ENCODE data around the gene COL15A1.

Gene COL15A1

GRCh38 chr9:98917746-98918487 is 25.8 kb upstream of the COL15A1 start:
- FAIRE-seq, result no peak

GRCh38 chr9:98921732-98922131 is 22.0 kb upstream of the COL15A1 start:
- no peak for FAIRE-seq

- FAIRE-seq, result no peak
Measured at GRCh38 chr9:98922721-98923435, 20.8 kb upstream of the COL15A1 start.

DNA sequence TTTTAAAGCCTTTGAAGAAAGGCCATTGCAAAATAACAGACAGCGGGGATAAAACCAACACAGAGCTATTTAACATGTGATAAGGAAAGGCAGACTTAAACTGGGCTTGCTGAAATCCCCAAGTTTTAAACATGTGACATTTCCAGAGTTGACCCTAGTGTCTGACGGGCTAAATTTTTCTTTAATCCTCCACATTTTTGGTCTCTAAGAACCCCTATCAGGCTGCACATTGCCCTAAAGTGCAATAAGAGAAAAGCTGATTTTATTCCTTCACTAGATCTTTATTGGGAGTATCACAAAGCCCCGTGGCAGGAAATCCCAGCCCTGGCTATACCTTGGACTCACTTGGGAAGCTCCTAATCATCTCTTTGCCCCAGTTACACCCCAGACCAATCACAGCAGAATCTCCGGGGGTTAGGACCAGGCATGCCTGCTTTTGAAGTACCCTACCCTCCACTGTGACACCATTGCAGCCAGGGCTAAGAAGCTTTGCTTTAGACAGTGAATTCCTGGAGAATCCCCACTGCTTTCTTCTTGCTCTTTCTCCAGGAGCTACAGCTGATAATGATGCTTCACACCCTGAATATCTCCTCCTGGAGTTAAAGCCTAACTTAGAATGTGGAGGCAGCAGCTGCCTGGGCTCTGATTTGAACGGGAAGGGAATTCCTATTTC is 20.1 kb upstream of the COL15A1 start:
- no peak for FAIRE-seq

- FAIRE-seq, result no peak
Measured at GRCh38 chr9:98924946-98925820, 18.5 kb upstream of the COL15A1 start.

DNA sequence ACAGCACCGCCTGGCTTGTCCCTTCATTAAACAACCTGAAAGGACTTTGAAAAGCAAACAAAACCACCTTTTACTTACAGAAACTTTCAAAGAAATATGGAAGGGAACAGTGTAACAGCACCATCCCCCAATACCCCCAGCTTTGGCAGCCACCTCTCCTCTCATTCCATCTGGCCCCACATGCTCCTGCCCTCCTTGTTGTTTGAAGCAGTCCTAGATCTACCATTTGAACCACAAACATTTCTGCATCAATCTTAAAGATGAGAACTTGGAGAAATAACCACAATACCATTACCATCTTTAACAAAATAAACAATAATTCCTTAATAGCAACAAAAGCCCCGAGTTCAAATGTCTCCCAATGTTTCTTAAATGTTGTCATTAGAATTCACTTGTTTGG is 17.8 kb upstream of the COL15A1 start:
- no peak for FAIRE-seq

DNA sequence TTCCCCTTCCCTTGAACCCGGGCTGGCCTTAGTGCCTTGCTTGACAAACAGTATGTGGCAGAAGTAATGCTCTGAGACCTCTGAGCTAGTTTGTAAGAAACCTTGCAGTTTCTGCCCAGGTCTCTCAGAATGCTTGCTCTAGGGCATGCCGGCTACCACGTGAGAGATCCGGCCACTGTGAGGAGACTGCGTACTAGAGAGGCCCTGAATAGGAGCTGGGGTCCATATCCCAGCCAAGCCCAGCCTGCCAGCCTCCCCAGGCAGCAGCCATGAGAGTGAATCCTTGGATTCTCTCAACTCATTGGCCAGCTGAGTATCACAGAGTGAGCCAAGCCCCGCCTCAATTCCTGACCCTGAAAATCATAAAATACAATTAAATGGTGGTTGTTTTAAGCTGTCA is 16.0 kb upstream of the COL15A1 start:
- FAIRE-seq, result no peak

DNA sequence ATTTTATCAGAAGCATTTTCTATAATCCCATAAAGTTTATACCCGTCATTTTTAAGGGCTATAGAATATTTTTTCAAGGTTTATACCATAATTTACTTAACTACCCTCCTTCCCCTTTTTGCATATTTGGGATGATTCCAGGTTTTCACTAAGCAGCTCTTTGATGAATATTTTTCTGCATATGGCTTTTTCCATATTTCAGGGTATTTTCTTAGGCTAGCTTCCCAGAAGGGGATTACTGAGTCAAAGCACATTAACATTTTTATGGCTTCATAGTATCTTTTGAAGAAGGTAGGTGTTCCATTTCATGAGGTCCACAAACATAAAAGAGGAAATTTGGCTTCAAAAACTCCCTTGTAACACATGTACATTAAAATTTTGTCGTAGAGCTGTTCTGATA is 14.6 kb upstream of the COL15A1 start:
- FAIRE-seq, result no peak

DNA sequence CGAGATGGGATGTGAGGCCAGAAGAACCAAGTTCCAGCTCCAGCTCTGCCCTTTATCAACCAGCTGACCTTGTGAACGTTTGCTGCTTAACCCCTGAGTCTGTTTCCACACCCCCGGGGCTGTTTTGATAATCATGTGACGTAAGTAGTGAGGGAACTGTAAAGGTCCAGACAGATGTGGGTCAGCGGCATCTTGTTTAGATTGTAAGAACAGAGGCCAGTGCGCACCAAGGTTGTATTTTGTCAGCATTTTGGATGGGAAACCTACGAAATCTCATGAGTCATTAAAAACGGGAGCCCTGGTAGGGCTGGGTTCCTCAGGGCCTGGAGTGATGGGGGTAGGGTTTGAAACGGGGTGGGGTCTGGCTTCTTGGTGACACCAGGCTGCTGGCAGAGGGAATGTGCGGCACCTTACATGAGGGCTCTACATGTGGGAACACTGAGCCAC is 13.8 kb upstream of the COL15A1 start:
- no peak for FAIRE-seq

GRCh38 chr9:98930792-98931191 is 12.9 kb upstream of the COL15A1 start:
- FAIRE-seq, result no peak

DNA sequence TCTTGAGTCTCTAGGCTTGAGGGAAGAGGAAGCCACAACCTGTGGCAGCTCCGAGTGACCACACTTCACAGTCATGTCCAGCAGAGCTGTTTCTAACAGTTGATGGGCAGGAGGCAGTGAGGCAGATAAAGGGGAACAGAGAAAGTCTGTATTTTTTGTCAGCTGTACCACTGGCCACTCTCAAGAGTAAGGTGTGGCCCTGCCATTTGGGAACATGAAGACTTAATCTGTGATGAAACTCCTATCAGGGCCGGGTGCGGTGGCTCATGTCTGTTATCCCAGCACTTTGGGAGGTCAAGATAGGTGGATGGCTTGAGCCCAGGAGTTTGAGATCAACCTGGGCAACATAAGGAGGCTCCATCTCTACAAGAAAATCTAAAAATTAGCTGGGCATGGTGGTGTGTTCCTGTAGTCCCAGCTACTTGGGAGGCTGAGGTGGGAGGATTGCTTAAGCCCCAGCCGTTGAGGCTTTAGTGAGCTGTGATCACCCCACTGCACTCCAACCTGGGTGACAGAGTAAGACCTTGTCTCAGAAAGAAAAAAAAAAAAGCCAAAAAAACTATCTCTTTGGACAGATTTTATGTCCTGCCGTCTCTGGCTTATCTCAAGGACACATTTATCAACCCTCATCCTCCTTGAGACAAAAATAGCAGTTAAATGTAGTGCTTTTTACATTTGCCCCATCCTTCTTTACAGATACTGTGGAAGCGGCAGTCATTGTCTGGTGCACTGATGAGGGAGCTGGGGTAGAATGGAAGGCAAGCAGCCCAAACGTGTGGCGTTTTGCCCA is 11.9 kb upstream of the COL15A1 start:
- no peak for FAIRE-seq

DNA sequence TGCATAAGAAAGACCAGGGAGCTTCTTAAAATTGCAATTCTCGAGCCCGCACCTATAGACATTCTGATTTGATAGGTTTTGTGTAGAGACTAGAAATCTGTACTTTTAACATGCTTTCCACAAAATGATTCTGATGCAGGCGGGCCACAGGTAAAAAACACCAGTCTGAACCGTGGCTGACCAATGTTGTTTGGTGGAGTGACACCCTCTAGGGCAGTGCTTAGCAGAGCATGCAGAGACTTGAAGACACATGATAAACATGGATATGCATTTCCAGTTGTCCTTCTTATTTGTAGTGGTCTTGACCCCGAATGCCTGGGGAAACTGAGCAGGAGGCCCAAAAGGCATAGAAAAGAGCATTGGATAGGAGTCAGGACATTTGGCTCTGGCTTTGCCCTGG is 10.5 kb upstream of the COL15A1 start:
- no peak for FAIRE-seq

DNA sequence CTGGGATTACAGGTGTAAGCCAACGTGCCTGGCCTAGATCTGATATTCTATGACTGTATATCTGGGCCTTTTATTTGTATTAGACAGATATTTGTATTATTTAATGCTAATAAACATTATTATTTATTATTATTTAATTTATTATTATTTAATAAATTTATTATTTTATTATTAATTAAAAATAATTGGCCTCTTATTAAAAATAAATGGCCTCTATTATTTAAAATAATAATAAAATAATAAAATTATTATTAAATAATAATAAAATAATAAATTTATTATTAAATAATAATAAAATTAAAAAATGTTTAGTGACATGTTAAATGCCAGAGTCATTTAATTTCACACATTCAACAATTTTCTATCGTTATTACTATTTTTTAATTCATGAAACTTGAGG is 9.8 kb upstream of the COL15A1 start:
- peak; percentile 97 for FAIRE-seq

DNA sequence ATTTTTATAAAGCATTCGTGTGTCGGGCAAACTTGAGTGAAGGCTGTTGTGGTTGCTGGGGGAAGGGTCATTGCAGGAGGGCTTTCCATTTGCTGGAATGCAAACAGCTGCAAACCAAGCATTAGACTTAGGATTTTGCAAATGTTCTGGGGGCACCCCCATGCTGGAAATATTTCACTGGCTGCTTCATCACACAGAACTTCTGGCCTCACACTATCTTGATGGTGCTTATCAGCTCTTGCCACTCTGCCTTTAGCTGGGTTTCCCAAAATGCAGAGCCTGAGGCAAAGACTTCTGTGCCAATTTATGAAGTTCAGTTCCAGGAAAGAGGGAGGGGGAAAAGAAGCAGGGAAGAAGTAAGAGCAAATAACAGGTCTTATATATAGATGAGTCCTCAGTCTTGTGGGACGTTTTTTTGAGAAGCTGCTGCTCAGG is 8.6 kb upstream of the COL15A1 start:
- no peak for FAIRE-seq

DNA sequence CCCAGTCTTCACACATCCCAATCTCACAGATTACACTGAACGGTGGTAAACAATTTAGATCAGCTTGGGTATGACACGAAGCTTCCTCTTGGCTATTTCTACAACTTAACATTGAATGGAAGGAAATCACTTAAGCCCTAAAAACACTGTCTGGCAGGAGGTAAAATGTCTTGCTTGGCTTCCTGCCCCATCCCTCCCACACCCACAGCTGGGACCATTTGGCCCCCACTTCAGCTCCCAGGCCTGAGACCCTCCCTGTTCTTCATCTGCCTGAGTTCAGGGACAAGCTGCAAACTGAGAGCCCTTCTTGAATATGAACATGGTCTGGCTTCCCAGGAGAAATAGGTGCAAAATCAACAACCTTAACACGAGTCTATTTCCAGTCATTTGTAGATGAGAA is 3.4 kb upstream of the COL15A1 start:
- FAIRE-seq, result no peak

- FAIRE-seq, result no peak
Measured at GRCh38 chr9:98941946-98942523, 1.7 kb upstream of the COL15A1 start.

GRCh38 chr9:98942906-98943681 is 613 bp upstream of the COL15A1 start:
- FAIRE-seq, result no peak

DNA sequence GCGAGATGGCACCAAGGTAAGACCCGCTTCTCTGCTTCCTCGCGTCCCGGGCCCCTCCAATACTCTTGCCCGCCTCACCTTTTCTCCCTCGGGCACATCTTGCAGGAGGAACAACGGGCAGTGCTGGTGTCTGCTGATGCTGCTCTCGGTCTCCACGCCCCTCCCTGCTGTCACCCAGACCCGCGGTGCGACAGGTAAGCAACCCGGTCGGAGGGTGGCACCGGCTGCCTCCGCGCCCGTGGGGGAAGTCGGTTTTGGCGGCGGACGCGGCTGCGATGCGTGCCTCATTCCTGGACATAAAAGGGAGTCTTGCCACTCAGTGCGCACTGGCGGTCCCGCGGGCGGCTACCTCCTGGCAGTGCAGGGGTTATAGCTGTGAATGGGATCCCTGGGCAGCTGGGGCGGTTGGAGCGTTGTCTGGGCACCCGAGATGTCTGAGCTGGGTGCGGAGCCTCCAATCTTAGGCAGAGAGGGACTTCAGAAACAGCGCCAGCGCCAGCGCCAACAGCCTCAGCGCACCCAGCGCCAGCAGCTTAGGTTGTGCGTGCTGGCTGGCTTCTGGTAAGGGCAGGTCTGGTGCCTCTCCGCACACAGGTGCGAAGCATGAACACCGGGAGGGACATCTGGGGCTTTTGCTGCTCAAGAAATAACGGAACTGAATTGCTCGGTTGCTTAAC is 488 bp downstream of the COL15A1 start:
- FAIRE-seq, result no peak

GRCh38 chr9:98944734-98945074 is 997 bp downstream of the COL15A1 start:
- no peak for FAIRE-seq

- FAIRE-seq, result no peak
Measured at GRCh38 chr9:98949565-98949964, 5.9 kb downstream of the COL15A1 start.
